ENCODE measurements around the gene CIROP.

- TF ChIP-seq CTCF (conservative IDR thresholded peaks at IDR 0.05 in 1 of 2, IDR thresholded peaks at IDR 0.05 in 1 of 2; ENCODE audit: low read depth in 1 of 2, low read length in 2 of 2), result no peak
- TF ChIP-seq EZH2 (IDR thresholded peaks at IDR 0.05; ENCODE audit: low read length, missing control alignments), result no peak
Observed at GRCh38 chr14:23136566-23137133, 31.9 kb upstream of the CIROP start.

Measured in fibroblast of lung (primary cell).